DOHH2 (cell line): Measurements from ENCODE around the gene PIP4K2A.

ENCODE experiments used
- CTCF ChIP-seq: fragments of 200-600 bp; sonication (generic); IDR thresholded peaks from one replicate; pipeline ENCODE4 v1.5.1; 2014; ENCODE audit warnings: antibody characterized with exemption, mild to moderate bottlenecking, low read depth, low read length; ENCODE audit not compliant: poor library complexity, severe bottlenecking
- EZH2phosphoT487 ChIP-seq: fragments of 200-600 bp; sonication (generic); IDR thresholded peaks from 2 replicates; pipeline ENCODE4 v1.6.1; 2017; ENCODE audit warnings: borderline replicate concordance, mild to moderate bottlenecking, antibody characterized with exemption, low read length, moderate library complexity, mixed read lengths

GRCh38 chr10:22557321-22557720 is 157.1 kb downstream of the PIP4K2A start:
- TF ChIP-seq CTCF = no peak
- no peak for TF ChIP-seq EZH2phosphoT487
